GM18505 (cell line): Measurements from ENCODE around the gene TAS1R3.
A peak's percentile ranks its signal among the peaks of the same experiment; 100 is the strongest.

Experiments used
- ATAC-seq: cut with Tn5 transposase; IDR thresholded peaks from one replicate; pipeline ENCODE4 v1.9.1; 2021; ENCODE audit not compliant: unreplicated experiment
- POLR2A ChIP-seq: IDR thresholded peaks from 4 replicates; pipeline ENCODE4 v1.6.1; 2011; ENCODE audit warnings: borderline replicate concordance; ENCODE audit not compliant: insufficient read depth, insufficient read length; ENCODE audit errors: extremely low read depth

TAS1R3 gene

DNA sequence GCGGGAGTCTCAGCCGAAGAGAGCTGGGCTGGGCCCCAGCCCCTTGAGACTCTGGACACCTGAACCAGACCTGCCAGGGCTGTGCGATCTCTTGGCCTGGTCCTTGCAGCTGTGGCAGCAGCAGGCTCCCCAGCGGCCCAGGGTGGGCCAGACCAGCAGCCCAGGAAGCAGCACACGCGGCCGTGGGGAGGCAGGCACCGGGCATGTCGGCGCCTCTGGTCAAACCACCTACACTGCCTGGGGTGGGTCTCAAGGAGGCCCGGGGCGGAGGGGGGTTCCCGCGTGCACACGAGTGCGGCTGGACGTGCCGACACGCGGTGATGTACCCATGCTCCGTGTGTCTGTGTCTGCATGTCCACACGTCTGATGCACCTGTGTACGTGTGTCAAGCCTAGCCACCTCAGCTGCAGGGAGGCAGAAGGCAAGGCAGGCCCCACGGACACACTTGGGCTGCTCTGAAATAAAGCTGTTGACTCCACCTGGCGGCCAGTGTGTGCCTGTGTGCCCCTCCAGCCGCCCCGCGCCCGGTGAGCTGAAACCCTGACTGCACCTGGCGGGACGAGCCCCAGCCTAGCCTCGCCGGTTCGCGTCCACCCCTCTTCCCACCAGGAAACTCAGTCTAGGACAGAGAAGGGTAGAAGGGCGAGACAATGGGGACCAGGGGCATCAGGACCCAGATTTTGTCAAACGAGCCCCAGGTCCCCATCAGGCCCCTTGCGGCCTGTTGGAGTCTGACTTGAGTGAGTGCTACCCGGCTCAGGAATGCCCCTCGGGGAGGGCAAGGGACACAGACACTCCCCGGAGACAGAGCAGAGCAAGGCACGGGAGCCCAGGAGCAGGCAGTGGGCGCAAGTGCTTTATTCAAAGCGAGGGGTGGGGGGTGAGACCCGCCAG is 39.3 kb upstream of the TAS1R3 start:
- ATAC-seq = peak; percentile 46
- TF ChIP-seq POLR2A = no peak

DNA sequence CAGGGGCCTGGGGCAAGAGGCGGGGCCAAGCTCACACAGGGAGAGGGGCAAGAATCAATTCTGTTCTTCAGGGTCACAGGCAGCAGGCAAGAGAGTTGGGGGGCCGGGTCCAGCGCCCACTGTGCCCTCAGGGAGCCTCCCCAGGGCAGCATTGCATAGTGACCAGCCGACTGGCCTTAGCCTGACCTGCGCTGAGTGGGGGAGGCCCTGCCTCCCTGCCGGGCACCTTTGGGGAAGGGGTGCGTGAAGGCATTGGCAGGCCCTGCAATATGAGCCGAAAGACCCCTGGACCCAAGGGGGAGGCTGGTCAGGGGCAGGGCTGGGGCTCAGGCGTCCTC is 38.7 kb upstream of the TAS1R3 start:
- TF ChIP-seq POLR2A = no peak
- no peak for ATAC-seq

DNA sequence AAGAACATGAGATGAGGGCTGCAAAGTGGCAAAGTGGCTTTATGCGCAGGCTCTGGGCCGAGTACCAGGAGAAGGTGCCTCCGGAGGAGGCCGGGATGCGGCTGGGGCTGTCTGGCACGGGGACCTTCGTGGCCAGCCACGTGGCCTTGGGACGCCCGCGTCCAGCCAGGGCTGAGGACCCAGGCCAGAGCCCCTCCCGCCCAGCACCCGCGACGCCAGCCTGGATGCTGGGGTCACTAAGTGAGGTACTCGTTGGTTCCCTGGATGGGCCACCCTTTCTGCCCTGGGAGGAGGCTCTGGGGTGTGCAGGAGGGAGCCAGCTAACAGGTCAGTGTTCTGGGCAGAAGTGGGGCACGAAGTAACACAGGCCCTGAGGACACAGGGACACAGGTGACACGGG is 38.2 kb upstream of the TAS1R3 start:
- ATAC-seq = no peak
- no peak for TF ChIP-seq POLR2A

DNA sequence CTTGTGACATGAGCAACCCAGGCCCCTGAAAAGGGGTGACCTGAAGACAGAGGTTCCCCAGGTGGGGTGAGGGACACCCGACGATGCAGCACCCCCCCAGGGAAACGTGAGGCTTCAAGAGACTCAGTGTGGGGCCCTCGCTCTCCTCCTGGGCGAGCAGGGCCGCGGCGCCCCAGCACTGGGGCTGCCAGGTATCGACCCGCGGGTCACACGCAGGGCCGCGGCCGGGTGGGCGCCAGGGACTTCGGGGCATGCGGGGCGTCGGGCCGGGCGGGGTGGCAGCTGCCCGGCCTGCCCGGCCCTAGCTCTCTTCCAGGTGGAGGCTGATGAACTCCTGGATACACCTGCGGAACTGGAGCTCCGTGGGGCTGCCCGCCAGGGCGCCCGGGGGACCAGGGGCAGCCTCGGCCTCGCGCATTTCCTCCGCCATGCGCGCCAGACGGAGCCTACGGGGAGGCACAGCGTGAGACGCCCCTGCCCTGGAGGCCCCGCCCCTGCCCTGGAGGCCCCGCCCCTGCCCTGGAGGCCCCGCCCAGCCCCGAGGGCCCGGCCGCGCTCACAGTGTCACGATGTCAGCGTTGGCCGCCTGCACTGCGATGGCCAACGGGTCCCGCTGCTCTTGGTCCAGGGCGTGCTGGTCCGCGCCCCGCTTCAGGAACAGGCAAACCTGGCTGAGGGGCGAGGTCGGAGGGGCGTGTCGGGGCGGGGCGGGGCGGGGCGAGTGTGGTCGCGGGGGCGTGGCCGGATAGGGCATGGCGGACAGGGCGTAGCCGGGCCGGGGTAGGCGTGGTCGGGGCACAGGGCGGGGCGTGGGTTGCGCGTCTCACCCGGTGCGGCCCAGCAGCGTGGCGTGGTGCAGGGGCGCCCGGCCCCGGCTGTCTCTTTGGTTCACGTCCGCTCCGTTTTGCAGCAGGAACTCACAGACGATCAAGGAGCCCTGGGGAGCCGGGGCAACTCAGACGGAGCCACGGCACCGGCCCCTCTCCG is 37.5 kb upstream of the TAS1R3 start:
- no peak for ATAC-seq
- no peak for TF ChIP-seq POLR2A

DNA sequence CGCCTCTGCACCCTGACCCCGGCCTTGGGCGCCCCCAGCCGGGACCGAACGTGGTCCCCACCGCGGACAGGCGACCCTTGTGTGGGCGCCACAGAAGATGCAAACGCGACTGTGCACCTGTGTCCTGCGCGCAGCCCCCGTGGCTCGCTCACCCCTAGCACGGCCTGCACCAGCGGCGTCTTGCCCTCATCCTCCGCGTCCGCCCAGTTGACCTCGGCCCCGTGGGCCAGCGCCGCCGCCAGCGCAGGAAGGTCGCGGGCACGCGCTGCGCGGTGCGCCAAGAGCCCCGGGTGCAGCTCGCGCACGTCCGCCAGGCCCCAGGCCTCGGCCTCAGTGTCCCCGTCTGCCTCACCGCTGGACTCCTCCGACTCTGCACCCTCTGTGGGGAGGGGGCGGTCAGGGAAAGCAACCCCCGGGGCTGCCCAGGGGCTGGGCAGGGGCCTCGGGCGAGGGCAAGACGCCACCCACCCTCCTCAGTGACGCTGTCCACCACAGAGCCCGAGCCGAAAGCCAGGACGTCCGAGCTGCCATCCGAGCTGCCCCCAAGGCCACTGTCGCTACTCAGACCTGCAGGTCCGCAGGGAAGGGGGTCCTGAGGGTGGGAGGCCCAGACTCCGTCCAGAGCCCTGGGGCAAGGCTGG is 36.7 kb upstream of the TAS1R3 start:
- no peak for TF ChIP-seq POLR2A
- no peak for ATAC-seq

DNA sequence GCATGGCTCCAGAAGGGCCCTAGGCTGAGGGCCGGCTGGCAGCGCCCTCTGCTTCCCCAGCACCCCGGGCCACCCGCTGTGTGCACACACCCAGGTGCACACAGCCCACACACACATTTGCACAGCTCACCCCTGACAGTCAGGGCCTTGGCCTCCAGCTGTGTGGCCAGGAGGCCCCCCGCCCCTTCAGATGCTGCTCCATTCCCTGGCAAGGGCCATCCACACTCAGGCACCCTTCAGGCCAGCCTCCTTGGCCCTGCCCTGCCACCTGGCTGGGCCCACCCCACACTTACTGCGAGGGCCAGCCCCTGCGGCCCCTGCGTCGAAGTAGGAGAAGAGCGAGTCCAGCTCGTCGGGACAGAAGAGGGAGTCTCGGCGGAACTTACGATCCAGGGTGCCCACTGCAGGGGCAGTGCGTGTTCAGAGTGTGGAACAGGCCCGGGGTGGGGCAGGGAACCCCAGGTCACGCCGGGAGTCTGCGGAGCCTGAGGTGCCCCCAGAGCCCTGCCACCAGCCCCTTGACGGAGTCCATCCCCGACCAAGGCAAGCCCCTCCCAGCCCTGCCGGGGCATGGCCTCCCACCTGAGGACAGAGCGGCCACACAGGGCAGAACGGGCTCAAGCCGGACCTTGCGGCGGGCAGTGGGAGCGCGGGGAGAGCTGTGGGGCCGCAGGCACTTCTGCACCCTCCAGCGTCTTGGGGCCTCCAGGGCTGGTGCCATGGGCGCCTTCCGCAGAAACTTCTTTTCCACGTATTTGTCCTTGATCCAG is 35.7 kb upstream of the TAS1R3 start:
- ATAC-seq = no peak
- no peak for TF ChIP-seq POLR2A

DNA sequence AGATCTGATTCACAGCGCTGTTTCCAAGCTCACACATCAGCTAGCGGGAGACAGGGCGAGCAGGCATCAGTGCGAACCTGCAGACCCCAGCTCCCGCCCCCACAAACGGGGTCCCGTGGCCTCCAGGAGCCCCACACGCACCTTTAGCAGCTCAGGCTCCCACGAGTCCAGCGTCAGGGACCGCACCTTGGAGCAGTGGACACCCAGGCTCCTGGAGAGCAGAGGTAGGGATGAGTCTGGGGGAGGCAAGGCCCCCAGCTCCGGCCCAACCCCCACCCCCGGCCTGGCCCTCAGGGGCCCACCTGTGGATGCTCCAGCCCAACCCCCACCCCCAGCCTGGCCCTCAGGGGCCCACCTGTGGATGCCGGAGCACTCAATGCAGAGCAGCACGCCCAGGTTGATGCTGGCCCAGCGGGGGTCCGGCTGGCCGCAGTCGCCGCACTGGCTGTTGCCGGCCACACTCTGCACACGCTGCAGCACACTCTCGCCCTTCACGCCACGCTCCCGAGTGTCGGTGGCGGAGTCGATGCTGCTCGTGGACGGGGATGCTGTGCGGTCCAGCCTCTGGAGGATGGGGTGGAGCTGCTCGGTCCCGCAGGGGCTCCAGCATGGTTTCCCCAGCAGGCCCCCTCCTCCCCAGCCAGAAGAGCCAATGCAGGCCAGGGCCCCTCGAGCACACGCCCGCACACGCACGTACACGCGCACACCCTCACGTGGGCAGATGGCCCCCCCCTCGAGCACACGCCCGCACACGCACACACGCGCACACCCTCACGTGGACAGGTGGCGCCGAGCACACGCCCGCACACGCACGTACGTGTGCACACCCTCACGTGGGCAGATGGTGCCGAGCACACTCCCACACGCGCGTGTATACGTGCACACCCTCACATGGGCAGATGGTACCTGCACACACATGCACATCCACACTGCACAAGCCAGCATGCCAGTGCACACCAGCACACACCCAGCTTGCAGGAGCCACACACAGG is 34.7 kb upstream of the TAS1R3 start:
- no peak for TF ChIP-seq POLR2A
- ATAC-seq = no peak

DNA sequence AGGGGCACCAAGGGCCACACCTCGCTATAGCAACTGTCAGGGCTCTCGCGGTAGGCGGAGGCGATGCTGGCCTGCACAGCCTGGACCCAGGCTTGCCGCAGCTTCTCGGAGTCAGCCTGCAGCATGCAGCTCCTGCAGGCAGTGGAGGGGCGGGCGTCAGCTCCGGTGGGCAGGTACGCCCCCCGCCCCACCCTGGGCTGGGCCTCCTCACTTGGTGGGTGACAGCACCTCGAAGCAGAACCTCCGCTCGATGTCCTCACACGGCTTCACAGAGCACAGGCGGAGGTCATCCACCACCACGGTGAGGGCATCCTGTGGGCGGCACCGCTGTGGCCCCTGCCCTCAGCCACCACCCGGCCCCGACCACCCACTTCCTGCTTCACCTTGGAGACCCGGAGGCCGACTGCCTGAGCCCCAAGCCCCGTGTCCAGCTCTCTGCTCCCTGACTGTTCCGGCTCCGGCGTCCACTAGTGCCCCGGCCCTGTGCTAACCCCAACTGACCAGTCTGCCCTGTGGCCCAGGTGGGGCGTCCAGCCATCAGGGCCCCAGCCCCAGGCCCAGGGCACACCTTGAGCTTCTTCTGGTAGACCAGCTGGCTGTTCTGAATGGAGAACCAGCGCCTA is 33.2 kb upstream of the TAS1R3 start:
- ATAC-seq = no peak
- TF ChIP-seq POLR2A = no peak

DNA sequence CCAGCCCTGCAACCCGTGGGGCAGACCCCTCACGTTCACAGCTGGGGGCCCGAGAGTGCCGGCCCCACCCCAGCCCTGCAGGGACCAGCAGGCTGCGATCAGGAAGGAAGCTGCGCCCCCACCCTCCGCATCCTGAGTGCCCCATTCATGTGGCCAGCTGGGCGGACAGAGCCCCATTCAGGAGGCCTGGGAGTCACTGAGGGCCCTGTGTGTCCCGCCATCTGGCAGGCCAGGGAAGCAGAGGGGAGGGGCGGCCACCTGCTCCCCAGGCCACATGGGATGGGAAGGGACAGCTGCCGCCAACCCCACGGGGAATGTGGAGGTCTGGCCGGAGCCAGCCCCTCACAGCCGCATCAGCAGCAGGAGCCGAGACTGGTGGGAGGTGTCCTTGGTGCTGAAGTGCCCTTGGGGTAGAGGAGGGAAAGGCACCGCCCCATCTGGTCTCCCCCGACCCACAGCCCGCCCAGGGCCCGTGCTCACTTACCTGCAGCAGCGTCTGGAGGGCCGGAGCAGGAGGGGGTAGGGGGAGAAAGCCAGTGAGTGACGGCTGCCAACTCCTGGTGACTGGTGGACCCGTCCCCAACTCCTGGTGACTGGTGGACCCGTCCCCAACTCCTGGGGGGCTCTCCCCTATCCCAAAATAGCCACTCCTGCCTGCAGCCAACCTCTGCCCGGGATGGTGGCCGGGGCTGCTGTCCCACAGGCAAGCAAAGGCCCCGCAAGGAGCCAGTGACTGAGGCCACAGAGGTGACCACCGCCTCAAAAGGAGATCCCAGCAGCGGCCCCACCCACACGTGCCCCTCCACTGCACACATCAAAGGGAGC is 32.0 kb upstream of the TAS1R3 start:
- no peak for TF ChIP-seq POLR2A
- ATAC-seq = no peak

DNA sequence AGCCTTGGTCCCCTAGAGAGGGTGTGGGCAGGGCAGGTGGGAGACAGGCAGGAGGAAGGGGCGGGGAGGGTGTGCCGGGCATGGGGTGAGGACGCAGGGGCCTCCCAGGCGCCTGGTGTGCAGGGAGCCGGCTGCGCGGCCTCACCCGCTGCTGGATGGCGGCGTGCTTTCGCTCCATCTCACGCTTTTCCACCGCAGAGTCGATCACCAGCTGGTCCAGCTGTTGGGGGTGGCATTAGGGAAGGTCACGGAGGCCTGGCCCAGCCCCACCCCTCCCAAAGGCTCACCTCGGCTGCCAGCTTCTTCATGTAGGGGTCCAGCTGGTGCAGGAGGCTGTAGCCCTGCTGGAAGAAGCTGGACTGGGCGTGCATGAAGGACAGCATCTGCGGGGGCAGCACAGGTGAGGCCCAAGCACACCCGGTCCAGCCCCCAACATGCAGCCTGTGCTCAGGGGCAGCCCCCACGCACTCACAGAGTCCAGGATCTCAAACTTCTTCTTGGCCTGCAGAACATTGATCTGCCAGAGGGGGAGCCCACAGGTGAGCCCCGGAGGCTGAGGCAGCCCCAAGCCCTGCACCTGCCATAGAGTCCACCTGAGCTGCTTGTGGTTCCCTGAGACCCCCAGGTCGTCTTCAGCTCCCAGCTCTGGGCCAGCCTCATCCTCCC is 31.3 kb upstream of the TAS1R3 start:
- no peak for TF ChIP-seq POLR2A
- no peak for ATAC-seq
